K562 (cell line): ENCODE results near the gene BCAS3. TPM values are rescaled to one million over a fixed set of nuclear protein-coding genes. Genes with fewer than 3 reads are reported as not detected.

Source experiments
- BACH1 ChIP-seq: fragments of 200-800 bp; sonication (Bioruptor generic); IDR thresholded peaks from 2 replicates; pipeline ENCODE4 v1.6.1; 2016; ENCODE audit warnings: missing genetic modification characterization, missing compliant biosample characterization
- KLF16 ChIP-seq: IDR thresholded peaks from 2 replicates; pipeline ENCODE4 v1.6.1; 2016; ENCODE audit warnings: antibody characterized with exemption
- NCOA2 ChIP-seq, 2 experiments: fragments of 450-650 bp; IDR thresholded peaks; 2 replicates each; pipeline ENCODE4 v1.6.1; 2018; ENCODE audit warnings: mild to moderate bottlenecking in 2 of 2, moderate library complexity in 1 of 2; ENCODE audit not compliant: partially characterized antibody in 2 of 2
- NFIC ChIP-seq: fragments of 450-650 bp; IDR thresholded peaks from 2 replicates; pipeline ENCODE4 v1.6.1; 2017; ENCODE audit warnings: mild to moderate bottlenecking, inconsistent platforms
- NFIX ChIP-seq: fragments of 250-450 bp; sonication (Bioruptor Pico); IDR thresholded peaks from 2 replicates; pipeline ENCODE4 v1.4.0; 2020; ENCODE audit warnings: low read depth, mild to moderate bottlenecking, moderate library complexity
- POLR2AphosphoS5 ChIP-seq: IDR thresholded peaks from 2 replicates; pipeline ENCODE4 v1.6.1; 2011; ENCODE audit warnings: mild to moderate bottlenecking, low read depth, low read length, moderate library complexity; ENCODE audit not compliant: control insufficient read depth, insufficient read depth
- SMAD1 ChIP-seq: fragments of 150-350 bp; IDR thresholded peaks from 2 replicates; pipeline ENCODE4 v1.6.1; 2014; ENCODE audit warnings: low read length, low read depth; ENCODE audit not compliant: partially characterized antibody
- TARDBP ChIP-seq: fragments of 450-650 bp; IDR thresholded peaks from 2 replicates; pipeline ENCODE4 v1.6.1; 2016
- ZNF165 ChIP-seq: fragments of 250-450 bp; sonication (Bioruptor Pico); IDR thresholded peaks from 2 replicates; pipeline ENCODE4 v1.4.0; 2020; ENCODE audit warnings: borderline replicate concordance
- ZNF384 ChIP-seq: IDR thresholded peaks from 2 replicates; pipeline ENCODE4 v1.6.1; 2012; ENCODE audit warnings: low read depth, low read length, improper control_type of control experiment
- polyA plus RNA-seq, 8 experiments: library from polyadenylated mRNA; depleted of rRNA in 4 of 8; stranded (reverse) in 5 of 8; unstranded in 3 of 8; fragments of >200 nt; fragmentation: Nextera tagmentation in 2 of 8; fragmentation: Illumina TruSeq in 1 of 8; extraction: Ambion mirVana in 2 of 8; extraction: Trizol in 1 of 8; gene quantifications; 2 replicates each; pipeline versions ENCODE4 v1.2.1 to v1.2.3, GENCODE V29; 2011 to 2014; ENCODE audit warnings: inconsistent platforms in 1 of 8, missing spikeins in 1 of 8
- total RNA-seq, 7 experiments: library from RNA; depleted of rRNA in 6 of 7; stranded (reverse); fragments of >200 nt in 6 of 7; fragmentation: Illumina TruSeq in 2 of 7; extraction: Trizol in 2 of 7; gene quantifications; 2 replicates each; pipeline versions ENCODE4 v1.2.1 to v1.2.3, GENCODE V29; 2011 to 2021; ENCODE audit warnings: low replicate concordance in 1 of 7
- TF ChIP-seq, protein P1 (sequence below), 3 experiments: IDR thresholded peaks in 2 of 3; conservative IDR thresholded peaks in 1 of 3; 2 replicates each; pipeline ENCODE4 v1.5.1; 2011 to 2012; ENCODE audit warnings: low read length in 3 of 3, mild to moderate bottlenecking in 3 of 3, control low read depth in 2 of 3, improper control_type of control experiment in 1 of 3, inconsistent platforms in 1 of 3, low read depth in 1 of 3, mixed read lengths in 1 of 3, moderate library complexity in 1 of 3; ENCODE audit not compliant: insufficient read depth in 2 of 3

Gene BCAS3
- total and polyA plus RNA-seq, 9 of the 15 experiments (the other 6 are each of a cell fraction or from before 2014, with no cell fraction given): 1.9 to 5.5 (median 3.5) TPM

DNA sequence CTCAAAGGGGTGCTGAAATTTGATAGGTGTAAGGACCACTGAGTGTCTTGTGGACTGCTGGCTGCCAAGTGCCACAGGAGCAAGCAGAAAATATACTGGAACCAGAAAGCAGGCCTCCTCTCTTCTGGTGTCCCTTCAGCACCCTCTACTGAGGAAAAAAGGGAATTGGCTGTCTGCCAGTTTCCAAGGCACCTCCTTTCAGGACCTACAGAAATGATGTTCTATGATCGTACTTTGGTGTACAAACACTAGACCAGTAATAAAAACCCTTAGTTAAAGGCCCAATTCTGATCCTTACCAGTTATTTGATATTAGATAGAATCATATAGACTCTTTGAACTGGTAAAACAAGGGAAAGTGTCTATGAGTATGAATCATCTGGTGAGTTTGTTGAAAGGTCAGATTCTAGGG, 35.8 kb upstream of the BCAS3 start (continued):
- TF ChIP-seq NFIX (peak; percentile 88), SMAD1 (peak; percentile 93), BACH1 (0 out of 2 replicates have a peak, but pooled peaks have one; percentile 31), NFIC (peak; percentile 99), ZNF384 (peak; percentile 40; the same call in 1 of the 2 replicates), NCOA2 (IDR thresholded peaks at IDR 0.05; ENCODE audit: partially characterized antibody in 2 of 2) (peak in 1 of 2 experiments; percentile 74), KLF16 (0 out of 2 replicates have a peak, but pooled peaks have one; percentile 21), POLR2AphosphoS5 (peak; percentile 40; the same call in 1 of the 2 replicates), TARDBP (no peak), ZNF165 (CRISPR knock-in tag) (no peak)
- TF ChIP-seq, protein P1, sequence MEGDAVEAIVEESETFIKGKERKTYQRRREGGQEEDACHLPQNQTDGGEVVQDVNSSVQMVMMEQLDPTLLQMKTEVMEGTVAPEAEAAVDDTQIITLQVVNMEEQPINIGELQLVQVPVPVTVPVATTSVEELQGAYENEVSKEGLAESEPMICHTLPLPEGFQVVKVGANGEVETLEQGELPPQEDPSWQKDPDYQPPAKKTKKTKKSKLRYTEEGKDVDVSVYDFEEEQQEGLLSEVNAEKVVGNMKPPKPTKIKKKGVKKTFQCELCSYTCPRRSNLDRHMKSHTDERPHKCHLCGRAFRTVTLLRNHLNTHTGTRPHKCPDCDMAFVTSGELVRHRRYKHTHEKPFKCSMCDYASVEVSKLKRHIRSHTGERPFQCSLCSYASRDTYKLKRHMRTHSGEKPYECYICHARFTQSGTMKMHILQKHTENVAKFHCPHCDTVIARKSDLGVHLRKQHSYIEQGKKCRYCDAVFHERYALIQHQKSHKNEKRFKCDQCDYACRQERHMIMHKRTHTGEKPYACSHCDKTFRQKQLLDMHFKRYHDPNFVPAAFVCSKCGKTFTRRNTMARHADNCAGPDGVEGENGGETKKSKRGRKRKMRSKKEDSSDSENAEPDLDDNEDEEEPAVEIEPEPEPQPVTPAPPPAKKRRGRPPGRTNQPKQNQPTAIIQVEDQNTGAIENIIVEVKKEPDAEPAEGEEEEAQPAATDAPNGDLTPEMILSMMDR (IDR thresholded peaks at IDR 0.05 in 2 of 3, conservative IDR thresholded peaks at IDR 0.05 in 1 of 3; ENCODE audit: insufficient read depth in 2 of 3, low read depth in 1 of 3, low read length in 3 of 3): peak; percentile 60 to 76 (median 66)
